HG03097 (cell line): ENCODE data around the gene HHAT.
"Not testable (repeated sequence)": the region's sequence is repeated elsewhere in the genome, so short reads cannot be mapped to it uniquely, and the experiment has no call there.

Experiments
- ATAC-seq: cut with Tn5 transposase; IDR thresholded peaks from one replicate; pipeline ENCODE4 v1.9.1; 2021; ENCODE audit not compliant: unreplicated experiment, low FRiP score

HHAT gene

DNA sequence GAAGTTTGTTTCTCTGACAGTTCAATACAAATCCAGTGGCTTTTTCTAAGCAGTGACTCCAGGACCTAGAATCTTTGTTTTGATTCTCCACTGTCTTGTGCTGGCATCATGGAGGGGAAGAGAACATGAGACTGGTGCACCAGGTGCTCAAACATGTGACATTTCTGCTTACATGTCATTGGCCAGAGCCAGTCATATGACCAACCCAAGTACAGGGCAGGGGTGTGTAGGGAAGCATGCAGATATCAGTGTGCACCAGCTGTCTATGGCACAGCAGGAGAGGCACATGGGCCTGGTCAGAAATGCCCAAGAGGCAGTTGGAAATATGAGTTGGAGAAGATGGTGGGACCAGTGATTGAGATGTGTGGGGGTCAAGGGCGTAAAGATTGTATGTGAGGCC is 297.0 kb downstream of the HHAT start:
- no peak for ATAC-seq

GRCh38 chr1:210626341-210626740 is 297.6 kb downstream of the HHAT start:
- no peak for ATAC-seq

- ATAC-seq, result no peak
Measured at GRCh38 chr1:210627755-210628154, 299.1 kb downstream of the HHAT start.

- no peak for ATAC-seq
Measured at GRCh38 chr1:210629276-210629675, 300.6 kb downstream of the HHAT start.

GRCh38 chr1:210631399-210631798 is 302.7 kb downstream of the HHAT start:
- ATAC-seq, result no peak

DNA sequence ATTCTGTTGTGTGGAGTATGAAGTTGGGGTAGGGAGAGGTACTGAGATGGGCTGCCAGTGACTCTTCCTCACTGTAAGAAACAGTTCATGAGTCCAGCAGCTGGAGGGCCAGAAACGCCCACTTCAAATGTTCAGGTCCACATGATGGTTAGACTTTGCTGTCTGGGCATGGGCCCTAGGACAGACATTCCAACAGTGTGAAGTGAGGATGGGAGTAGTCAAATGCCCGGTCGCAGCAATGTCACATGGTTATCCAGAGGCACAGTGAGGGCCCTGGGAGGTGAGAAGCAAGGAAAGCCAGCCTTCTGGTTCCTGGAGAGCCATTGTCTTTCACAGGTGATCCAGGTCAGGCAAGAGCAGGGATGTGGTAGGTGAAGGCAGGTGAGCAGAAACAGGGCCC is 304.4 kb downstream of the HHAT start:
- ATAC-seq, result no peak

GRCh38 chr1:210633636-210634035 is 304.9 kb downstream of the HHAT start:
- ATAC-seq, result no peak

DNA sequence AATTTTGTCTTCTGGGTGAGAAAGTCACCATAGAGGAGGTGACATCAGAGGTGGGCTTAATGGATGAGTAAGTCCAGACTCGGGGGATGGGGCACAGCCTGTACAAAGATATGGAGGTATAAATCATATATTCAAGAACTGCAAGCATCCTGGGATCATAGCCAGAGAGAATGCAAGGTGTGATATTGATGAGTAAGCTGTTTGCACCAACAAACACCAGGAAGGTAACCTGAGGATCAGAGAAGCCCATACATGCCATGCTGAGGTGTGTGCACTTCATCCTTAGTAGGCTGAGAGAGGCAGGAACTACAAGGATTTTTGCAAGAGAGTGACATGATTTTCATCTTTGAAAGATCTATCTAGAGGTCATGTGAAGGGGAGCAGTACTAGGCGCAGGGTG is 306.4 kb downstream of the HHAT start:
- ATAC-seq, result no peak

DNA sequence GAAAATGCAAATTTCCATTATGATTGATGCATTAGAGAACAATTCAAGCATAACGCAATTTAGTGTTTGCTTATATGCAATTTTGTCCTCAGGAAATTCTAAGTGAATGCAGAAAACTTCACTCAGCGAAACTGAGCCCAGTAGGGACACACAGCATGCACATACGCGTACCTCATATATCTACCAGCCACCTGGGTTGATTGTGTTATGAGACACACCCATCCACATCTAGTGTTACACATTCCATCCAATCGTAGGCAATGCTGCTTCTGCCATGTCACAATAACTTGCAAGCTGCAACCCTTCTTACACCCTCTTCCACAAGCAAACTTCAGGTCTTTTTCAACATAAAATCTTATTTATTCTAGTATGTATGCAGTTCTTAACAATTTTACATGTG is 312.9 kb downstream of the HHAT start:
- no peak for ATAC-seq

DNA sequence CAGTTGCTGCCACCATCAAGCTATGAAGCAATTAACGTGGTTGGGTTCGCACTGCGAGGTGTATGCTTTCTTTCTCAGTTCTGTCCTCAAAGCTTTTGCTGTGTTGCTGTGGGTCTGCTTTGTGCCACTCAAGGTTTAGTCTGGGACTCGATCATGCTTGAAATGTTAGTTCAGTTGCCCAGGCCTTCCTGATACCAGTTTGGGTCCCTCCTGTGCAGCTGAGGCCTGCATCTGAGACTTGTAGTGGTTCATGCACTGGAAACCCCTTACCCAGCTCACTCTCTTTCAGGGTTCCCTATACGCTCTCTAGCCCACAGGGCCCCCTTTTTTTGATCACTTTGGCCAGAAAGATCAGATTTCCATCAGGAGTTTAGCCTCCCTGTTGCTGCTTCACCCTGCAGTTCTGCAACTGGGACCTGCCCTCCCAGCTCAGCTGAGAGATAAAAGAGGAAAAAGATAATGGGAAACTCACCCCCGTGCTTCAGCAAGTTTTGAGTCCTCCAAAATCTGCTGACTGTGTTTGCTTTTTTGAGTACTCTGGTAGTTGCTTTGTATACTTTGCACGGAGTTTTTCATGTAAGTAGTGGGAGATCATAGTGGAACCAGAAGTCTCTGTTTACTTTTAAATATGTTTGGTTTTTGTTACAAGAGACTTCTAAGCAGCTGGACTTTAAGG is 317.0 kb downstream of the HHAT start:
- ATAC-seq, result no peak

DNA sequence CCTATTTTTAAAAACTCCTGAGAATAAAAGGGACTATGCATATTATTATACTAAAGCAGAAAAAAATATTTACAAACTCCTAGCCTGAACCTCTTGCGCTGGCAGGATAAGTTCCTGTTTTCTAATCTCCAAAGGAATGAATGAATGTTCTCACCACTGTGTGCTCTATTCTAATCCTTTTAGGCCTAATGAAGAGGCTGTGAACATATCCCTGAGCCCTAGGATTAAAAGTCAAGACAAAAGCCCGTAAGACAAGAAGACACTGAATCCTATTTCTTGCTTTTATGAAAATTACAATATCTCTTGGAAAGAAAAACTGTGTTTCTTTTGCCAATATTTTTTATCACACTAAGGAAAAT is 317.5 kb downstream of the HHAT start:
- ATAC-seq, result no peak

DNA sequence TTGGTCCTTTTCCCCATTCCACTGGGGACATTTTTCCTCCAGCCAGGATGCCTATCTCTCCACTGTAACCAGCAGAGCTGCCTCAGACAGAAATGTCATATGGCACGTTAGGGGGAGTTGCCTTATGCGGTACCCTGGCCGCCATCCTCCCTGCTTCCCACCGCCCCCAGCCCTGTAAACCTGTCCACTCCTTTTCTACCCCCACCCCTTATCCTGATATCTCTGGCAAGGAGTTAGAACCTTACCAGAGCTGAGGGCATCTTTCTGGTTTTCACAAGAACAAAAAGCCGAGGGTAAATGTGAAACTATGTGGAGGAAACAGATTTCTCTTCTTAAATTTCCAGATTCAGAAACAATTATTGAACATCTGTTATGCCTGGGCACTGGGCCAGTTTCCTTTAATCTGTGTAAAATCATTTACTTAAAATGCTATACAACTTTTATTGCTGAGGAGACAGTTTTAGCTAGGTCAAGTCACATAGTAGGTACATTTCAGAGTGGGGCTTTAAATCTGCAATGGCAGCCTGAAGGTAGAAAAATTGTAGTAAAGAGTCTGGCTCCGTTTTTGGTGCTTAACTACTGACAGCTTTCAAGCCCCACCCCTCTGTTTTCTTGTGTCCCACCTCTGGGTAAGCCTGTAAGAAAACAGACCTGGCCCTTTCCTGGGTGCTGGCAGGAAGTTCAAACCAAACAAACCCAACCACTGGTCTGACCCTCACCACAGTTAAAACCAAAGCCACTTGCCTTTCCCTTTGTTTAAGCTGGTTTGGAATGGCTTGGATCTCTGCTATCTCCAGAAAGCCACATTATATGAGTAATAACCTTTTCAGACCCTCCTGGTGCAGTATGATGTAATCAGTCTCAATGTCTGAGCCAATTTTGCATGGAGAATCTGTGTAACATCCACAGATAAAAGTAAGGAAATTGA is 319.0 kb downstream of the HHAT start:
- no peak for ATAC-seq

GRCh38 chr1:210648588-210649269 is 320.0 kb downstream of the HHAT start:
- no peak for ATAC-seq

DNA sequence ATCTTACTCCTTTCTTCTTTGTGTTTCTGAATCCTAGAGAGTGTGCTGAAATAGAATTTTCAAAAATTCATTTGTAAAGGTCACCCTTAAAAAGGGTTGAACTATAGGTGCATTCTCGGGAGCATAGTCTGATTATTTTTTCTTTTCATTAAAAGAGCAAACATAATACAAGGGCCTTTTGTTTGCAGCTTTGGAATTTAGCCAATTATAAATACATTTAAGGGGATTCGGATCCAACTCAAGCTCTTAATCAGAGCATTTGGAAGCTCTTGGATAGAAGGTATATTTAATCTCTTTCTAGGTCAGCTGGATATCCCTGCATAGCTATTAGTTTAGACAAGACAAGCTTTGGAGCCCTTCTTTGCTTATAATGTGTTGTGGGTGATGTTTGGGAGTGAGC is 321.7 kb downstream of the HHAT start:
- ATAC-seq, result no peak

GRCh38 chr1:210652329-210652954 is 323.7 kb downstream of the HHAT start:
- ATAC-seq, result no peak

GRCh38 chr1:210653771-210654170 is 325.1 kb downstream of the HHAT start:
- no peak for ATAC-seq

DNA sequence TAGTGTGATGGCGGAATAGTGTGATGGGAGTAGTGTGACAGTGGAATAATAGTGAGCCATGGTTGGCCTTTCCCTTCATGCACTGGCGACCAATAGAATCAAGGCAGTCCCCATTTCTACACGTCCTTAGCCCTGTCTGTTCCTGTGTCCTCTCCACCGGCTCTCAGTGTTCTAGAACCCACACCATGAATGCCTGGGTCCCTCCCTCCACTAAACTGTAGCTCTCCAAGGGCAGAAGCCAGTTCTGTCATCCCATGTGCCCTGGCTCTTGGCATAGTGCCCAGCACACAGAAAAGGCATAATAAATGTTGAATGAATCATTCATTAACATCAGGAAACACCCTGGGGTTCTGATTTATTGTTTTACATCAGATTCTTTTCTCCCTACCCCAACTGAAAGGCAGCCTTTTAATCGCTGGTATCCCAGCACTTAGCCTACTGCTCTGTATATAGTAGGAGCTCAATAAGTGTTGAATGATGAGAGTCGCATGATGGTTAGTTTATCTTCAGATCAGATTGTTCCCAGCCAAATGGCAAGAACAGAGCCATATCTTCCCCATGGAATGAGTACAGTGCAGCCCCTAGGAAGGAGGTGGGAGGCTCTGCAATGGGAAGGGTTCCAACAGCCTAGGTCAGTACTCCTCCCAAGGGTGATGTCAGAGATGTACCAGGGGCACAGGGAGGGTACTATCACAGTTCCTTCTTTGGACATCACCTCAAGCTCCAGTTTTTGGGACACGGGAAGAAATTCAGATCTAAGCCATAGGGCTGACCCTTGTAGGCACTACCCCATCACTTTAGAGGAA is 325.7 kb downstream of the HHAT start:
- ATAC-seq, result no peak

DNA sequence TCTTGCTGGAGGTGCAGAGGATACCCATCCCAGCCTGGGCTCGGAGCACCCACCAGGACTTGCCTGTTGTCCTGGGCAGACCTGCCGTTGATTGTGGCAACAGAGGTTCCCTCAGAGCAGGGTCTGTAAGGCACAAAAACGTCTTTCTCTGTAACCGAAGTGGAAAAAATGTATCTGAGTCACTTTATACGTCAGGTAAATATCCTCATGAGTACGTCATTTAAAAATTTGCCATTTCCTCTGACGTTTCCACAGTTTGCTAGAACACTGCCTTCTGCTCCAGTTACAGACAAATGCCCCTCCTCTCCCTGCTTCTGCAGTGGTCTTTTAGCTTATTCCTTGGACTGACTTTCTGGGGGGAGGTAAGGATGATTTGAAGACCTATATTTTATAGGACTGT is 326.8 kb downstream of the HHAT start:
- no peak for ATAC-seq

DNA sequence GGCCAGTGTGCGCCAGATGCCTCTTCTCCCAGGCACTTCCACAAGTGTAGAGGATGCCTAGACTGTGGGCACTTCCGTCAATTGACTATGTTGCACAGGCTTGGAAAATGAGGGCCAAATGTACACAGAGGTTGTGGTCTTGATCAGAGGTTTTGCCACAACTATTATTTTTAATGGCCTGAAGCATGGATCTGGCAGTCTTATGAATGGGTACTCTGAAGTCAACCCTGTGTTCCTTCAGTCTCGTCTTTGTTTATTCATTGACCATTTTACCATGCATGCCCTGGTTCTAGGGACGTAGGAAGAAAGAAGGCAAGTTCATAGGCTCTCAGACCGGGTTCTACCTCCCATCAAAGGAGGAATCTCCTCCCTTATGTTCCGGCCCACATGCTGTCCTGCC is 329.1 kb downstream of the HHAT start:
- ATAC-seq, result no peak

DNA sequence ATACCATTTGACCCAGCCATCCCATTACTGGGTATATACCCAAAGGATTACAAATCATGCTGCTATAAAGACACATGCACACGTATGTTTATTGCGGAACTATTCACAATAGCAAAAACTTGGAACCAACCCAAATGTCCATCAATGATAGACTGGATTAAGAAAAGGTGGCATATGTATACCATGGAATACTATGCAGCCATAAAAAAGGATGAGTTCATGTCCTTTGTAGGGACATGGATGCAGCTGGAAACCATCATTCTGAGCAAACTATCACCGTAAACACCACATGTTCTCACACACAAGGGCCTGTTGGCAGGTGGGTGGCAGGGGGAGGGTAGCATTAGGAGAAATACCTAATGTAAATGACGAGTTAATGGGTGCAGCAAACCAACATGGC is 332.8 kb downstream of the HHAT start:
- ATAC-seq, result not testable (repeated sequence)
